ENCODE results near the gene ENDOD1. TPM values are rescaled to one million over a fixed set of nuclear protein-coding genes. Genes with fewer than 3 reads are reported as not detected.

Gene ENDOD1
- polyA plus RNA-seq, 3 donors = 1.3 to 3.4 (median 3.2) TPM

GRCh38 chr11:95157824-95158223, 68.2 kb downstream of the ENDOD1 start:
- Histone ChIP-seq H3K27me3 (ENCODE audit: control insufficient read depth in 2 of 2, insufficient read depth in 2 of 2, low read length in 2 of 2) (no peaks in the 10 kb centered on the region), H3K9ac (ENCODE audit: insufficient read depth, low read length, poor library complexity, severe bottlenecking) (no peak overlapping the region), H4K20me1 (ENCODE audit: insufficient read depth, low read length) (no peaks in the 10 kb centered on the region), H3K4me1 (ENCODE audit: control insufficient read depth in 1 of 2, insufficient read depth in 2 of 2, low read length in 2 of 2) (peaks cover 9 to 11% of the 10 kb centered on the region in 2 donors), H3K9me3 (replicated peaks in 1 of 2; ENCODE audit: control insufficient read depth in 1 of 2, insufficient read depth in 1 of 2, low read length in 2 of 2) (peaks cover 0 to 3% of the 10 kb centered on the region in 2 donors), H3K4me2 (replicated peaks; ENCODE audit: extremely low read depth, low read length, poor library complexity, severe bottlenecking) (no peak overlapping the region), H3K4me3 (replicated peaks in 1 of 3; ENCODE audit: low read depth in 2 of 3, low read length in 3 of 3) (no peak overlapping the region), H3K79me2 (ENCODE audit: insufficient read depth, low read length) (no peaks in the 10 kb centered on the region), H3K36me3 (replicated peaks in 1 of 2; ENCODE audit: control insufficient read depth in 1 of 2, insufficient read depth in 2 of 2, low read length in 2 of 2) (no peaks in the 10 kb centered on the region), H2AFZ (ENCODE audit: insufficient read depth, low read depth, low read length, poor library complexity, severe bottlenecking) (no peak overlapping the region), H3K27ac (ENCODE audit: low read depth in 1 of 2, low read length in 2 of 2) (no peak overlapping the region)
- Mint-ChIP-seq H3K36me3 (no peaks in the 10 kb centered on the region), H3K27me3 (ENCODE audit: low read depth in 3 of 3) (no peaks in the 10 kb centered on the region), H3K9me3 (peaks cover 0 to 4% (median 0%) of the 10 kb centered on the region in 7 donors), H3K4me3 (no peak overlapping the region), H3K27ac (no peak overlapping the region), H3K4me1 (peaks cover 13% of the 10 kb centered on the region)
- no peak for DNase-seq
- TF ChIP-seq, protein P1, sequence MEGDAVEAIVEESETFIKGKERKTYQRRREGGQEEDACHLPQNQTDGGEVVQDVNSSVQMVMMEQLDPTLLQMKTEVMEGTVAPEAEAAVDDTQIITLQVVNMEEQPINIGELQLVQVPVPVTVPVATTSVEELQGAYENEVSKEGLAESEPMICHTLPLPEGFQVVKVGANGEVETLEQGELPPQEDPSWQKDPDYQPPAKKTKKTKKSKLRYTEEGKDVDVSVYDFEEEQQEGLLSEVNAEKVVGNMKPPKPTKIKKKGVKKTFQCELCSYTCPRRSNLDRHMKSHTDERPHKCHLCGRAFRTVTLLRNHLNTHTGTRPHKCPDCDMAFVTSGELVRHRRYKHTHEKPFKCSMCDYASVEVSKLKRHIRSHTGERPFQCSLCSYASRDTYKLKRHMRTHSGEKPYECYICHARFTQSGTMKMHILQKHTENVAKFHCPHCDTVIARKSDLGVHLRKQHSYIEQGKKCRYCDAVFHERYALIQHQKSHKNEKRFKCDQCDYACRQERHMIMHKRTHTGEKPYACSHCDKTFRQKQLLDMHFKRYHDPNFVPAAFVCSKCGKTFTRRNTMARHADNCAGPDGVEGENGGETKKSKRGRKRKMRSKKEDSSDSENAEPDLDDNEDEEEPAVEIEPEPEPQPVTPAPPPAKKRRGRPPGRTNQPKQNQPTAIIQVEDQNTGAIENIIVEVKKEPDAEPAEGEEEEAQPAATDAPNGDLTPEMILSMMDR (IDR thresholded peaks at IDR 0.05) = no peak
- intact Hi-C loops (cut with micrococcal nuclease) = no loop called here
- 100% methylated on average over 1 of the region's 1 CpG for WGBS (ENCODE audit: insufficient coverage)

GRCh38 chr11:95161248-95161647, 71.6 kb downstream of the ENDOD1 start:
- H3K9me3 ChIP-seq (replicated peaks in 1 of 2; ENCODE audit: control insufficient read depth in 1 of 2, insufficient read depth in 1 of 2, low read length in 2 of 2) = peaks cover 0 to 3% of the 10 kb centered on the region in 2 donors
- H4K20me1 ChIP-seq (ENCODE audit: insufficient read depth, low read length) = no peaks in the 10 kb centered on the region
- intact Hi-C loops (cut with micrococcal nuclease) = no loop called here
- Mint-ChIP-seq H3K4me3 (no peak overlapping the region), H3K27me3 (ENCODE audit: low read depth in 3 of 3) (no peaks in the 10 kb centered on the region), H3K9me3 (peaks cover 0 to 4% (median 0%) of the 10 kb centered on the region in 7 donors), H3K27ac (peak overlapping the region in 1 of 7 donors; percentile 24), H3K36me3 (peaks cover 2 to 6% of the 10 kb centered on the region in 2 donors), H3K4me1 (no peaks in the 10 kb centered on the region)
- no peak overlapping the region for H3K9ac ChIP-seq (ENCODE audit: insufficient read depth, low read length, poor library complexity, severe bottlenecking)
- no peak overlapping the region for H3K4me3 ChIP-seq (replicated peaks in 1 of 3; ENCODE audit: low read depth in 2 of 3, low read length in 3 of 3)
- H3K36me3 ChIP-seq (replicated peaks in 1 of 2; ENCODE audit: control insufficient read depth in 1 of 2, insufficient read depth in 2 of 2, low read length in 2 of 2) = no peaks in the 10 kb centered on the region
- no peak overlapping the region for H3K27ac ChIP-seq (ENCODE audit: low read depth in 1 of 2, low read length in 2 of 2)
- no peak for DNase-seq
- TF ChIP-seq, protein P1 (IDR thresholded peaks at IDR 0.05) = no peak
- H2AFZ ChIP-seq (ENCODE audit: insufficient read depth, low read depth, low read length, poor library complexity, severe bottlenecking) = no peak overlapping the region
- no peaks in the 10 kb centered on the region for H3K4me1 ChIP-seq (ENCODE audit: control insufficient read depth in 1 of 2, insufficient read depth in 2 of 2, low read length in 2 of 2)
- 100% methylated on average over 1 of the region's 1 CpG for WGBS (ENCODE audit: insufficient coverage)
- no peak overlapping the region for H3K4me2 ChIP-seq (replicated peaks; ENCODE audit: extremely low read depth, low read length, poor library complexity, severe bottlenecking)
- no peaks in the 10 kb centered on the region for H3K79me2 ChIP-seq (ENCODE audit: insufficient read depth, low read length)
- H3K27me3 ChIP-seq (ENCODE audit: control insufficient read depth in 2 of 2, insufficient read depth in 2 of 2, low read length in 2 of 2) = no peaks in the 10 kb centered on the region

Measured in CD14-positive monocyte (primary cell).